ENCODE measurements around the gene GLMN. TPM values are rescaled to one million over a fixed set of nuclear protein-coding genes. Genes with fewer than 3 reads are reported as not detected.

The GLMN gene
- polyA plus RNA-seq, 1 of the 3 experiments (the other 2 are of a cell fraction): 2.3 TPM

- no peak for TF ChIP-seq REST (IDR thresholded peaks at IDR 0.05; ENCODE audit: low read depth, low read length)
- no peak for TF ChIP-seq GABPA (IDR thresholded peaks at IDR 0.05; ENCODE audit: low read depth)
- no peak for TF ChIP-seq RXRA (IDR thresholded peaks at IDR 0.05; ENCODE audit: borderline replicate concordance, low read depth)
Measured at GRCh38 chr1:92210701-92211100, 88.1 kb downstream of the GLMN start (continued).

DNA sequence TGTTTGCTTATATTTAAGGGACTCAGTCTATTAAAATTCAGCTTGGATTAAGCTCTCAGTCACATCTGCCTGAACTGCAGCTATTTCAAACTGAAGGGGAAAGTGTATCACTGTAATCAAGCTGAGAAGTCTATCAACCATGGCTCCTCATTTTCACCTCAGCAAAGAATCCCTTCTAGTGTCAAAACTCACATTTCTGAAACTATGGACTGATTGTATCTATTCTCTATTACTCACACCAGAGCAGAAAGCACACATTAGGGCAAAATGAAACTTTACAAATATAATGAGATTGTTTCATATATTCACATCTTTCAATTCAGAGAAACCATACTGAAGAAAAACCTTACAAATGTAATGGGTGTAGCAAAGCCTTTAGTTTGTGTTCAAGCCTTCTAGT, 95.7 kb downstream of the GLMN start:
- H3K9me3 ChIP-seq: no peaks in the 10 kb centered on the region
- no peak overlapping the region for H2AFZ ChIP-seq (ENCODE audit: low read depth)
- H3F3A ChIP-seq (replicated peaks; ENCODE audit: insufficient read depth): no peaks in the 10 kb centered on the region
- DNase-seq: no peak
- H3K4me2 ChIP-seq: no peak overlapping the region
- POLR2A ChIA-PET: no interaction called here
- H3K4me3 ChIP-seq (ENCODE audit: low read depth in 2 of 2, low read length in 1 of 2): no peak overlapping the region
- no peak for TF ChIP-seq NFIC (IDR thresholded peaks at IDR 0.05; ENCODE audit: borderline replicate concordance)
- no peak for TF ChIP-seq RXRA (IDR thresholded peaks at IDR 0.05; ENCODE audit: borderline replicate concordance, low read depth)
- no peak for TF ChIP-seq RFX5 (IDR thresholded peaks at IDR 0.05; ENCODE audit: low read length)
- TF ChIP-seq TEAD4 (IDR thresholded peaks at IDR 0.05; ENCODE audit: borderline replicate concordance, insufficient read depth): no peak
- TF ChIP-seq GABPA (IDR thresholded peaks at IDR 0.05; ENCODE audit: low read depth): no peak
- no peak for TF ChIP-seq TCF12 (IDR thresholded peaks at IDR 0.05)
- TF ChIP-seq EZH2phosphoT487 (IDR thresholded peaks at IDR 0.05; ENCODE audit: borderline replicate concordance, low read depth): no peak
- no peaks in the 10 kb centered on the region for H3K36me3 ChIP-seq (replicated peaks in 1 of 2; ENCODE audit: control insufficient read depth in 1 of 2, insufficient read depth in 2 of 2, low read length in 1 of 2)
- H4K20me1 ChIP-seq (ENCODE audit: insufficient read depth): no peaks in the 10 kb centered on the region
- no peak overlapping the region for H3K9ac ChIP-seq
- no peaks in the 10 kb centered on the region for H3K27me3 ChIP-seq (ENCODE audit: insufficient read depth)
- H3K79me2 ChIP-seq (ENCODE audit: insufficient read depth): no peaks in the 10 kb centered on the region
- CTCF ChIA-PET: interaction anchor here (0.9 kb wide), 1 partner anchor 12 kb away, joined by 3 read pairs; no protein-coding TSS in a partner anchor
- H3K27ac ChIP-seq (ENCODE audit: low read depth in 2 of 2, low read length in 1 of 2): no peak overlapping the region
- no peaks in the 10 kb centered on the region for H3K4me1 ChIP-seq (ENCODE audit: control insufficient read depth in 1 of 2, insufficient read depth in 2 of 2, low read depth in 1 of 2, low read length in 1 of 2)
- no peaks in the 10 kb centered on the region for H3K9me2 ChIP-seq

GRCh38 chr1:92201973-92202372, 96.8 kb downstream of the GLMN start:
- 68% methylated on average over 5 of the region's 5 CpGs for WGBS (ENCODE audit: low lambda C conversion rate)
- no peak for TF ChIP-seq USF2 (IDR thresholded peaks at IDR 0.05; ENCODE audit: borderline replicate concordance, low read depth, low read length)
- TF ChIP-seq, protein P1, sequence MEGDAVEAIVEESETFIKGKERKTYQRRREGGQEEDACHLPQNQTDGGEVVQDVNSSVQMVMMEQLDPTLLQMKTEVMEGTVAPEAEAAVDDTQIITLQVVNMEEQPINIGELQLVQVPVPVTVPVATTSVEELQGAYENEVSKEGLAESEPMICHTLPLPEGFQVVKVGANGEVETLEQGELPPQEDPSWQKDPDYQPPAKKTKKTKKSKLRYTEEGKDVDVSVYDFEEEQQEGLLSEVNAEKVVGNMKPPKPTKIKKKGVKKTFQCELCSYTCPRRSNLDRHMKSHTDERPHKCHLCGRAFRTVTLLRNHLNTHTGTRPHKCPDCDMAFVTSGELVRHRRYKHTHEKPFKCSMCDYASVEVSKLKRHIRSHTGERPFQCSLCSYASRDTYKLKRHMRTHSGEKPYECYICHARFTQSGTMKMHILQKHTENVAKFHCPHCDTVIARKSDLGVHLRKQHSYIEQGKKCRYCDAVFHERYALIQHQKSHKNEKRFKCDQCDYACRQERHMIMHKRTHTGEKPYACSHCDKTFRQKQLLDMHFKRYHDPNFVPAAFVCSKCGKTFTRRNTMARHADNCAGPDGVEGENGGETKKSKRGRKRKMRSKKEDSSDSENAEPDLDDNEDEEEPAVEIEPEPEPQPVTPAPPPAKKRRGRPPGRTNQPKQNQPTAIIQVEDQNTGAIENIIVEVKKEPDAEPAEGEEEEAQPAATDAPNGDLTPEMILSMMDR (IDR thresholded peaks at IDR 0.05): no peak
- no peak for TF ChIP-seq MAX (IDR thresholded peaks at IDR 0.05; ENCODE audit: low read depth)
- TF ChIP-seq TEAD4 (IDR thresholded peaks at IDR 0.05; ENCODE audit: borderline replicate concordance, insufficient read depth): no peak
- TF ChIP-seq PBX3 (IDR thresholded peaks at IDR 0.05): no peak
- no peak for TF ChIP-seq MEF2A (IDR thresholded peaks at IDR 0.05; ENCODE audit: borderline replicate concordance, low read depth)
- TF ChIP-seq MXI1 (IDR thresholded peaks at IDR 0.05; ENCODE audit: low read depth, low read length): no peak
- no peak for TF ChIP-seq NRF1 (IDR thresholded peaks at IDR 0.05; ENCODE audit: low read depth, low read length)
- TF ChIP-seq, protein P2, sequence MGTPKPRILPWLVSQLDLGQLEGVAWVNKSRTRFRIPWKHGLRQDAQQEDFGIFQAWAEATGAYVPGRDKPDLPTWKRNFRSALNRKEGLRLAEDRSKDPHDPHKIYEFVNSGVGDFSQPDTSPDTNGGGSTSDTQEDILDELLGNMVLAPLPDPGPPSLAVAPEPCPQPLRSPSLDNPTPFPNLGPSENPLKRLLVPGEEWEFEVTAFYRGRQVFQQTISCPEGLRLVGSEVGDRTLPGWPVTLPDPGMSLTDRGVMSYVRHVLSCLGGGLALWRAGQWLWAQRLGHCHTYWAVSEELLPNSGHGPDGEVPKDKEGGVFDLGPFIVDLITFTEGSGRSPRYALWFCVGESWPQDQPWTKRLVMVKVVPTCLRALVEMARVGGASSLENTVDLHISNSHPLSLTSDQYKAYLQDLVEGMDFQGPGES (IDR thresholded peaks at IDR 0.05; ENCODE audit: low read depth, low read length): no peak
- TF ChIP-seq YY1 (IDR thresholded peaks at IDR 0.05; ENCODE audit: low read depth): no peak
- H3F3A ChIP-seq (replicated peaks; ENCODE audit: insufficient read depth): no peaks in the 10 kb centered on the region
- H3K9me2 ChIP-seq: no peaks in the 10 kb centered on the region
- POLR2A ChIA-PET: no interaction called here
- no peaks in the 10 kb centered on the region for H3K9me3 ChIP-seq
- DNase-seq: no peak
- H2AFZ ChIP-seq (ENCODE audit: low read depth): no peak overlapping the region
- no peaks in the 10 kb centered on the region for H3K27me3 ChIP-seq (ENCODE audit: insufficient read depth)
- no peak overlapping the region for H3K27ac ChIP-seq (ENCODE audit: low read depth in 2 of 2, low read length in 1 of 2)
- no peaks in the 10 kb centered on the region for H3K36me3 ChIP-seq (replicated peaks in 1 of 2; ENCODE audit: control insufficient read depth in 1 of 2, insufficient read depth in 2 of 2, low read length in 1 of 2)
- no peaks in the 10 kb centered on the region for H4K20me1 ChIP-seq (ENCODE audit: insufficient read depth)
- H3K79me2 ChIP-seq (ENCODE audit: insufficient read depth): no peaks in the 10 kb centered on the region
- no peaks in the 10 kb centered on the region for H3K4me1 ChIP-seq (ENCODE audit: control insufficient read depth in 1 of 2, insufficient read depth in 2 of 2, low read depth in 1 of 2, low read length in 1 of 2)
- CTCF ChIA-PET: no interaction called here
- no peak overlapping the region for H3K4me3 ChIP-seq (ENCODE audit: low read depth in 2 of 2, low read length in 1 of 2)
- H3K4me2 ChIP-seq: no peak overlapping the region
- H3K9ac ChIP-seq: no peak overlapping the region

Measured in SK-N-SH (cell line).